ENCODE measurements around the gene DNAAF8.

DNAAF8 gene

GRCh38 chr16:4795181-4795827, 61.0 kb downstream of the DNAAF8 start, which contains the start of gene SMIM22:
TSS of gene SMIM22 (plus strand) at chr16:4795369. CDS start at chr16:4795735, 366 bp downstream.
- TF ChIP-seq CTCF (conservative IDR thresholded peaks at IDR 0.05; ENCODE audit: low read depth, low read length), result no peak
- H3K36me3 ChIP-seq (ENCODE audit: insufficient read depth), result no peaks in the 10 kb centered on the region

GRCh38 chr16:4795828-4796572, 61.7 kb downstream of the DNAAF8 start:
- Histone ChIP-seq H3K79me2 (ENCODE audit: insufficient read depth, low read depth) (no peaks in the 10 kb centered on the region), H3K27ac (no peak overlapping the region), H3K4me2 (no peak overlapping the region), H3K36me3 (ENCODE audit: insufficient read depth) (no peaks in the 10 kb centered on the region), H3K9ac (no peak overlapping the region), H2AFZ (ENCODE audit: low read depth) (no peak overlapping the region), H4K20me1 (ENCODE audit: insufficient read depth) (no peaks in the 10 kb centered on the region), H3K4me1 (ENCODE audit: low read depth, poor library complexity, severe bottlenecking) (peaks cover 2% of the 10 kb centered on the region), H3K4me3 (IDR thresholded peaks at IDR 0.05; ENCODE audit: insufficient read depth, low read depth, low read length) (no peak overlapping the region), H3K27me3 (ENCODE audit: insufficient read depth, low read depth) (no peaks in the 10 kb centered on the region)
- no peak for TF ChIP-seq CTCF (conservative IDR thresholded peaks at IDR 0.05; ENCODE audit: low read depth, low read length)

More at GRCh38 chr16:4795181-4795827, 61.0 kb downstream of the DNAAF8 start, which contains the start of gene SMIM22:
- Histone ChIP-seq H3K27me3 (ENCODE audit: insufficient read depth, low read depth) (no peaks in the 10 kb centered on the region), H3K4me1 (ENCODE audit: low read depth, poor library complexity, severe bottlenecking) (no peaks in the 10 kb centered on the region), H3K4me2 (no peak within 1 kb of the TSS), H2AFZ (ENCODE audit: low read depth) (no peak within 1 kb of the TSS), H3K27ac (no peak within 1 kb of the TSS), H3K4me3 (IDR thresholded peaks at IDR 0.05; ENCODE audit: insufficient read depth, low read depth, low read length) (no peak within 1 kb of the TSS), H3K79me2 (ENCODE audit: insufficient read depth, low read depth) (no peaks in the 10 kb centered on the region), H4K20me1 (ENCODE audit: insufficient read depth) (no peaks in the 10 kb centered on the region), H3K9ac (no peak within 1 kb of the TSS)

- H2AFZ ChIP-seq (ENCODE audit: low read depth), result no peak overlapping the region
- no peaks in the 10 kb centered on the region for H3K27me3 ChIP-seq (ENCODE audit: insufficient read depth, low read depth)
- H3K79me2 ChIP-seq (ENCODE audit: insufficient read depth, low read depth), result no peaks in the 10 kb centered on the region
- H3K4me2 ChIP-seq, result no peak overlapping the region
- TF ChIP-seq CTCF (conservative IDR thresholded peaks at IDR 0.05; ENCODE audit: low read depth, low read length), result no peak
- H3K4me3 ChIP-seq (IDR thresholded peaks at IDR 0.05; ENCODE audit: insufficient read depth, low read depth, low read length), result no peak overlapping the region
- H3K36me3 ChIP-seq (ENCODE audit: insufficient read depth), result no peaks in the 10 kb centered on the region
- H3K4me1 ChIP-seq (ENCODE audit: low read depth, poor library complexity, severe bottlenecking), result peaks cover 9% of the 10 kb centered on the region
- no peak overlapping the region for H3K9ac ChIP-seq
- no peak overlapping the region for H3K27ac ChIP-seq
- no peaks in the 10 kb centered on the region for H4K20me1 ChIP-seq (ENCODE audit: insufficient read depth)
Observed at GRCh38 chr16:4796982-4797804, 62.9 kb downstream of the DNAAF8 start.

GRCh38 chr16:4797805-4798252, 63.5 kb downstream of the DNAAF8 start:
- Histone ChIP-seq H4K20me1 (ENCODE audit: insufficient read depth) (no peaks in the 10 kb centered on the region), H2AFZ (ENCODE audit: low read depth) (no peak overlapping the region), H3K4me1 (ENCODE audit: low read depth, poor library complexity, severe bottlenecking) (peaks cover 9% of the 10 kb centered on the region)

More at GRCh38 chr16:4797805-4798252, 63.5 kb downstream of the DNAAF8 start:
- no peak overlapping the region for H3K9ac ChIP-seq
- no peaks in the 10 kb centered on the region for H3K79me2 ChIP-seq (ENCODE audit: insufficient read depth, low read depth)
- no peak overlapping the region for H3K4me2 ChIP-seq
- no peaks in the 10 kb centered on the region for H3K36me3 ChIP-seq (ENCODE audit: insufficient read depth)
- no peak overlapping the region for H3K27ac ChIP-seq
- TF ChIP-seq CTCF (conservative IDR thresholded peaks at IDR 0.05; ENCODE audit: low read depth, low read length), result no peak
- no peak overlapping the region for H3K4me3 ChIP-seq (IDR thresholded peaks at IDR 0.05; ENCODE audit: insufficient read depth, low read depth, low read length)
- H3K27me3 ChIP-seq (ENCODE audit: insufficient read depth, low read depth), result no peaks in the 10 kb centered on the region
